ENCODE data around the gene C1orf21. TPM values are rescaled to one million over a fixed set of nuclear protein-coding genes. Genes with fewer than 3 reads are reported as not detected.

The C1orf21 gene
- total and polyA plus RNA-seq, 7 experiments from 2014 or later: 0.46 to 8.5 (median 1.7) TPM; not detected in 2

GRCh38 chr1:184567637-184568036 is 180.8 kb downstream of the C1orf21 start:
- H3K4me1 ChIP-seq (ENCODE audit: control insufficient read depth in 2 of 2, insufficient read depth in 2 of 2, low read length in 2 of 2): no peaks in the 10 kb centered on the region
- H3K4me3 Mint-ChIP-seq: no peak overlapping the region
- H3K27me3 Mint-ChIP-seq: peaks cover 3 to 21% (median 8%) of the 10 kb centered on the region in 5 donors
- H3K27ac ChIP-seq (ENCODE audit: low read depth, low read length): no peak overlapping the region
- H3K27me3 ChIP-seq (ENCODE audit: control insufficient read depth in 2 of 2, insufficient read depth in 2 of 2, low read length in 2 of 2): no peaks in the 10 kb centered on the region
- POLR2A ChIA-PET: no interaction called here
- H3K9me3 ChIP-seq (ENCODE audit: control insufficient read depth in 2 of 3, low read length in 3 of 3): no peaks in the 10 kb centered on the region
- DNase-seq (no peak), ATAC-seq (no peak)
- H3K9me3 Mint-ChIP-seq: no peaks in the 10 kb centered on the region
- intact Hi-C loops (cut with micrococcal nuclease): no loop called here
- no peaks in the 10 kb centered on the region for H3K36me3 ChIP-seq (ENCODE audit: control insufficient read depth in 2 of 3, insufficient read depth in 3 of 3, low read length in 3 of 3)
- H3K4me3 ChIP-seq (ENCODE audit: low read length): no peak overlapping the region
- CTCF ChIA-PET: no interaction called here
- H3K36me3 Mint-ChIP-seq: no peaks in the 10 kb centered on the region
- no peak overlapping the region for H3K27ac Mint-ChIP-seq
- H3K4me1 Mint-ChIP-seq: peaks cover 0 to 4% (median 0%) of the 10 kb centered on the region in 7 donors

GRCh38 chr1:184568148-184568547 is 181.3 kb downstream of the C1orf21 start:
- intact Hi-C loops (cut with micrococcal nuclease): no loop called here
- CTCF ChIA-PET: interaction anchor here (0.6 kb wide), 1 partner anchor 69 kb away, joined by 4 read pairs; no protein-coding TSS in a partner anchor
- peaks cover 0 to 4% (median 0%) of the 10 kb centered on the region in 7 donors for H3K4me1 Mint-ChIP-seq
- Histone ChIP-seq H3K27me3 (ENCODE audit: control insufficient read depth in 2 of 2, insufficient read depth in 2 of 2, low read length in 2 of 2) (no peaks in the 10 kb centered on the region), H3K4me1 (ENCODE audit: control insufficient read depth in 2 of 2, insufficient read depth in 2 of 2, low read length in 2 of 2) (no peaks in the 10 kb centered on the region), H3K9me3 (ENCODE audit: control insufficient read depth in 2 of 3, low read length in 3 of 3) (no peaks in the 10 kb centered on the region), H3K36me3 (ENCODE audit: control insufficient read depth in 2 of 3, insufficient read depth in 3 of 3, low read length in 3 of 3) (no peaks in the 10 kb centered on the region), H3K27ac (ENCODE audit: low read depth, low read length) (no peak overlapping the region), H3K4me3 (ENCODE audit: low read length) (no peak overlapping the region)
- H3K27me3 Mint-ChIP-seq: peaks cover 2 to 21% (median 4%) of the 10 kb centered on the region in 5 donors
- H3K36me3 Mint-ChIP-seq: no peaks in the 10 kb centered on the region
- POLR2A ChIA-PET: no interaction called here
- no peak for ATAC-seq
- DNase-seq: no peak
- no peak overlapping the region for H3K4me3 Mint-ChIP-seq
- H3K27ac Mint-ChIP-seq: no peak overlapping the region
- no peaks in the 10 kb centered on the region for H3K9me3 Mint-ChIP-seq

- H3K9me3 Mint-ChIP-seq: no peaks in the 10 kb centered on the region
- peaks cover 0 to 4% (median 0%) of the 10 kb centered on the region in 7 donors for H3K4me1 Mint-ChIP-seq
- Histone ChIP-seq H3K27ac (ENCODE audit: low read depth, low read length) (no peak overlapping the region), H3K9me3 (ENCODE audit: control insufficient read depth in 2 of 3, low read length in 3 of 3) (no peaks in the 10 kb centered on the region), H3K4me3 (ENCODE audit: low read length) (no peak overlapping the region), H3K27me3 (ENCODE audit: control insufficient read depth in 2 of 2, insufficient read depth in 2 of 2, low read length in 2 of 2) (no peaks in the 10 kb centered on the region), H3K4me1 (ENCODE audit: control insufficient read depth in 2 of 2, insufficient read depth in 2 of 2, low read length in 2 of 2) (no peaks in the 10 kb centered on the region), H3K36me3 (ENCODE audit: control insufficient read depth in 2 of 3, insufficient read depth in 3 of 3, low read length in 3 of 3) (no peaks in the 10 kb centered on the region)
- CTCF ChIA-PET: no interaction called here
- H3K4me3 Mint-ChIP-seq: no peak overlapping the region
- intact Hi-C loops (cut with micrococcal nuclease): no loop called here
- POLR2A ChIA-PET: no interaction called here
- DNase-seq: no peak
- peaks cover 0 to 21% (median 2%) of the 10 kb centered on the region in 5 donors for H3K27me3 Mint-ChIP-seq
- no peak overlapping the region for H3K27ac Mint-ChIP-seq
- ATAC-seq: no peak
- H3K36me3 Mint-ChIP-seq: no peaks in the 10 kb centered on the region
These were observed 182.3 kb downstream of the C1orf21 start for GRCh38 chr1:184569106-184569505.

- ChIA-PET CTCF (no interaction called here), POLR2A (no interaction called here)
- DNase-seq: no peak
- no peak for ATAC-seq
- Histone ChIP-seq H3K27me3 (ENCODE audit: control insufficient read depth in 2 of 2, insufficient read depth in 2 of 2, low read length in 2 of 2) (no peaks in the 10 kb centered on the region), H3K4me1 (ENCODE audit: control insufficient read depth in 2 of 2, insufficient read depth in 2 of 2, low read length in 2 of 2) (no peaks in the 10 kb centered on the region), H3K36me3 (ENCODE audit: control insufficient read depth in 2 of 3, insufficient read depth in 3 of 3, low read length in 3 of 3) (no peaks in the 10 kb centered on the region), H3K4me3 (ENCODE audit: low read length) (no peak overlapping the region), H3K9me3 (ENCODE audit: control insufficient read depth in 2 of 3, low read length in 3 of 3) (no peaks in the 10 kb centered on the region), H3K27ac (ENCODE audit: low read depth, low read length) (no peak overlapping the region)
- intact Hi-C loops (cut with micrococcal nuclease): no loop called here
- Mint-ChIP-seq H3K4me3 (no peak overlapping the region), H3K27me3 (peaks cover 0 to 2% (median 0%) of the 10 kb centered on the region in 5 donors), H3K4me1 (no peaks in the 10 kb centered on the region), H3K27ac (no peak overlapping the region), H3K36me3 (no peaks in the 10 kb centered on the region), H3K9me3 (no peaks in the 10 kb centered on the region)
These were observed 187.8 kb downstream of the C1orf21 start for GRCh38 chr1:184574588-184574987.

- H3K4me1 ChIP-seq (ENCODE audit: control insufficient read depth in 2 of 2, insufficient read depth in 2 of 2, low read length in 2 of 2): no peaks in the 10 kb centered on the region
- H3K27ac Mint-ChIP-seq: no peak overlapping the region
- H3K4me3 ChIP-seq (ENCODE audit: low read length): no peak overlapping the region
- no peaks in the 10 kb centered on the region for H3K36me3 ChIP-seq (ENCODE audit: control insufficient read depth in 2 of 3, insufficient read depth in 3 of 3, low read length in 3 of 3)
- H3K9me3 ChIP-seq (ENCODE audit: control insufficient read depth in 2 of 3, low read length in 3 of 3): no peaks in the 10 kb centered on the region
- no peaks in the 10 kb centered on the region for H3K27me3 ChIP-seq (ENCODE audit: control insufficient read depth in 2 of 2, insufficient read depth in 2 of 2, low read length in 2 of 2)
- ATAC-seq: no peak
- H3K36me3 Mint-ChIP-seq: peaks cover 0 to 4% (median 3%) of the 10 kb centered on the region in 5 donors
- DNase-seq: no peak
- no peak overlapping the region for H3K27ac ChIP-seq (ENCODE audit: low read depth, low read length)
- no peaks in the 10 kb centered on the region for H3K4me1 Mint-ChIP-seq
- H3K27me3 Mint-ChIP-seq: peaks cover 0 to 6% (median 0%) of the 10 kb centered on the region in 5 donors
- peaks cover 0 to 13% (median 3%) of the 10 kb centered on the region in 11 donors for H3K9me3 Mint-ChIP-seq
- POLR2A ChIA-PET: no interaction called here
- intact Hi-C loops (cut with micrococcal nuclease): no loop called here
- no peak overlapping the region for H3K4me3 Mint-ChIP-seq
- CTCF ChIA-PET: no interaction called here
These were observed 190.0 kb downstream of the C1orf21 start for GRCh38 chr1:184576822-184577221.

GRCh38 chr1:184577319-184577718 is 190.5 kb downstream of the C1orf21 start:
- H3K36me3 ChIP-seq (ENCODE audit: control insufficient read depth in 2 of 3, insufficient read depth in 3 of 3, low read length in 3 of 3): no peaks in the 10 kb centered on the region
- DNase-seq: no peak
- H3K9me3 Mint-ChIP-seq: peaks cover 0 to 13% (median 3%) of the 10 kb centered on the region in 11 donors
- H3K27ac ChIP-seq (ENCODE audit: low read depth, low read length): no peak overlapping the region
- no peak overlapping the region for H3K27ac Mint-ChIP-seq
- ATAC-seq: no peak
- CTCF ChIA-PET: no interaction called here
- POLR2A ChIA-PET: no interaction called here
- no peaks in the 10 kb centered on the region for H3K4me1 ChIP-seq (ENCODE audit: control insufficient read depth in 2 of 2, insufficient read depth in 2 of 2, low read length in 2 of 2)
- peaks cover 0 to 10% (median 0%) of the 10 kb centered on the region in 5 donors for H3K27me3 Mint-ChIP-seq
- H3K36me3 Mint-ChIP-seq: peaks cover 0 to 4% (median 3%) of the 10 kb centered on the region in 5 donors
- no peaks in the 10 kb centered on the region for H3K9me3 ChIP-seq (ENCODE audit: control insufficient read depth in 2 of 3, low read length in 3 of 3)
- H3K4me3 ChIP-seq (ENCODE audit: low read length): no peak overlapping the region
- no peaks in the 10 kb centered on the region for H3K27me3 ChIP-seq (ENCODE audit: control insufficient read depth in 2 of 2, insufficient read depth in 2 of 2, low read length in 2 of 2)
- no peak overlapping the region for H3K4me3 Mint-ChIP-seq
- H3K4me1 Mint-ChIP-seq: no peaks in the 10 kb centered on the region
- intact Hi-C loops (cut with micrococcal nuclease): no loop called here

GRCh38 chr1:184582411-184582810 is 195.6 kb downstream of the C1orf21 start:
- Mint-ChIP-seq H3K9me3 (peaks cover 0 to 17% (median 5%) of the 10 kb centered on the region in 11 donors), H3K36me3 (peaks cover 0 to 4% (median 3%) of the 10 kb centered on the region in 5 donors), H3K4me3 (no peak overlapping the region), H3K27me3 (peaks cover 5 to 26% (median 7%) of the 10 kb centered on the region in 5 donors), H3K27ac (no peak overlapping the region), H3K4me1 (no peaks in the 10 kb centered on the region)
- Histone ChIP-seq H3K27ac (ENCODE audit: low read depth, low read length) (no peak overlapping the region), H3K9me3 (ENCODE audit: control insufficient read depth in 2 of 3, low read length in 3 of 3) (no peaks in the 10 kb centered on the region), H3K27me3 (ENCODE audit: control insufficient read depth in 2 of 2, insufficient read depth in 2 of 2, low read length in 2 of 2) (no peaks in the 10 kb centered on the region), H3K36me3 (ENCODE audit: control insufficient read depth in 2 of 3, insufficient read depth in 3 of 3, low read length in 3 of 3) (no peaks in the 10 kb centered on the region), H3K4me1 (ENCODE audit: control insufficient read depth in 2 of 2, insufficient read depth in 2 of 2, low read length in 2 of 2) (no peaks in the 10 kb centered on the region), H3K4me3 (ENCODE audit: low read length) (no peak overlapping the region)
- CTCF ChIA-PET: no interaction called here
- intact Hi-C loops (cut with micrococcal nuclease): no loop called here
- ATAC-seq: no peak
- no peak for DNase-seq
- POLR2A ChIA-PET: no interaction called here
